Measurements from ENCODE around the gene PPP4R3A.

Gene PPP4R3A

DNA sequence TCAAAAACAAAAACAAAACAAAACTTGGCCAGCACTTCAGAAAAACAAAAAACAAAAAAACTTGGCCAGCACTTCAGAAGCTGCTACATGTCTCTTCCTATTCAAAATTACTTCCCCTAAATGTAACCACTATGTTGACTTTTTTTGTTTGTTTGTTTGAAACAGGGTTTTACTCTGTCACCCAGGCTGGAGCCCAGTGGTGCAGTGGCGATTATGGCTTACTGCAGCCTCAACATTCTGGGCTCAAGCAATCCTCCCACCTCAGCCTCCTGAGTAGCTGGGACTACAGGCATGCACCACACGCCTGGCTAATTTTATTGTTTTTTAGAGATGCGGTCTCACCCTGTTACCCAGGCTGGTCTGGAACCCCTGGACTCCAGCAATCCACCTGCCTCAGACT lies 38.0 kb upstream of the PPP4R3A start:
- Histone ChIP-seq H3K27ac (replicated peaks) (no peak overlapping the region), H3K27me3 (ENCODE audit: insufficient read depth, poor library complexity, severe bottlenecking) (no peaks in the 10 kb centered on the region), H3K4me3 (replicated peaks; ENCODE audit: insufficient read depth, low read length) (no peak overlapping the region)
- TF ChIP-seq, protein P1, sequence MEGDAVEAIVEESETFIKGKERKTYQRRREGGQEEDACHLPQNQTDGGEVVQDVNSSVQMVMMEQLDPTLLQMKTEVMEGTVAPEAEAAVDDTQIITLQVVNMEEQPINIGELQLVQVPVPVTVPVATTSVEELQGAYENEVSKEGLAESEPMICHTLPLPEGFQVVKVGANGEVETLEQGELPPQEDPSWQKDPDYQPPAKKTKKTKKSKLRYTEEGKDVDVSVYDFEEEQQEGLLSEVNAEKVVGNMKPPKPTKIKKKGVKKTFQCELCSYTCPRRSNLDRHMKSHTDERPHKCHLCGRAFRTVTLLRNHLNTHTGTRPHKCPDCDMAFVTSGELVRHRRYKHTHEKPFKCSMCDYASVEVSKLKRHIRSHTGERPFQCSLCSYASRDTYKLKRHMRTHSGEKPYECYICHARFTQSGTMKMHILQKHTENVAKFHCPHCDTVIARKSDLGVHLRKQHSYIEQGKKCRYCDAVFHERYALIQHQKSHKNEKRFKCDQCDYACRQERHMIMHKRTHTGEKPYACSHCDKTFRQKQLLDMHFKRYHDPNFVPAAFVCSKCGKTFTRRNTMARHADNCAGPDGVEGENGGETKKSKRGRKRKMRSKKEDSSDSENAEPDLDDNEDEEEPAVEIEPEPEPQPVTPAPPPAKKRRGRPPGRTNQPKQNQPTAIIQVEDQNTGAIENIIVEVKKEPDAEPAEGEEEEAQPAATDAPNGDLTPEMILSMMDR (IDR thresholded peaks at IDR 0.05; ENCODE audit: insufficient read depth, low read length), result no peak
- TF ChIP-seq, protein P2, sequence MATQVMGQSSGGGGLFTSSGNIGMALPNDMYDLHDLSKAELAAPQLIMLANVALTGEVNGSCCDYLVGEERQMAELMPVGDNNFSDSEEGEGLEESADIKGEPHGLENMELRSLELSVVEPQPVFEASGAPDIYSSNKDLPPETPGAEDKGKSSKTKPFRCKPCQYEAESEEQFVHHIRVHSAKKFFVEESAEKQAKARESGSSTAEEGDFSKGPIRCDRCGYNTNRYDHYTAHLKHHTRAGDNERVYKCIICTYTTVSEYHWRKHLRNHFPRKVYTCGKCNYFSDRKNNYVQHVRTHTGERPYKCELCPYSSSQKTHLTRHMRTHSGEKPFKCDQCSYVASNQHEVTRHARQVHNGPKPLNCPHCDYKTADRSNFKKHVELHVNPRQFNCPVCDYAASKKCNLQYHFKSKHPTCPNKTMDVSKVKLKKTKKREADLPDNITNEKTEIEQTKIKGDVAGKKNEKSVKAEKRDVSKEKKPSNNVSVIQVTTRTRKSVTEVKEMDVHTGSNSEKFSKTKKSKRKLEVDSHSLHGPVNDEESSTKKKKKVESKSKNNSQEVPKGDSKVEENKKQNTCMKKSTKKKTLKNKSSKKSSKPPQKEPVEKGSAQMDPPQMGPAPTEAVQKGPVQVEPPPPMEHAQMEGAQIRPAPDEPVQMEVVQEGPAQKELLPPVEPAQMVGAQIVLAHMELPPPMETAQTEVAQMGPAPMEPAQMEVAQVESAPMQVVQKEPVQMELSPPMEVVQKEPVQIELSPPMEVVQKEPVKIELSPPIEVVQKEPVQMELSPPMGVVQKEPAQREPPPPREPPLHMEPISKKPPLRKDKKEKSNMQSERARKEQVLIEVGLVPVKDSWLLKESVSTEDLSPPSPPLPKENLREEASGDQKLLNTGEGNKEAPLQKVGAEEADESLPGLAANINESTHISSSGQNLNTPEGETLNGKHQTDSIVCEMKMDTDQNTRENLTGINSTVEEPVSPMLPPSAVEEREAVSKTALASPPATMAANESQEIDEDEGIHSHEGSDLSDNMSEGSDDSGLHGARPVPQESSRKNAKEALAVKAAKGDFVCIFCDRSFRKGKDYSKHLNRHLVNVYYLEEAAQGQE (IDR thresholded peaks at IDR 0.05; ENCODE audit: insufficient replicate concordance, low read depth), result no peak
- TF ChIP-seq POLR2AphosphoS5 (IDR thresholded peaks at IDR 0.05; ENCODE audit: low read depth), result no peak
- no peak for TF ChIP-seq SPI1 (IDR thresholded peaks at IDR 0.05; ENCODE audit: borderline replicate concordance, low read depth)
- no peak for TF ChIP-seq GABPA (IDR thresholded peaks at IDR 0.05; ENCODE audit: low read depth)
- no peak for DNase-seq (ENCODE audit: low read depth in 1 of 2, low spot score in 1 of 2)

- TF ChIP-seq, protein P1 (IDR thresholded peaks at IDR 0.05; ENCODE audit: insufficient read depth, low read length), result no peak
- TF ChIP-seq SPI1 (IDR thresholded peaks at IDR 0.05; ENCODE audit: borderline replicate concordance, low read depth) (no peak), GABPA (IDR thresholded peaks at IDR 0.05; ENCODE audit: low read depth) (no peak), POLR2AphosphoS5 (IDR thresholded peaks at IDR 0.05; ENCODE audit: low read depth) (no peak)
- TF ChIP-seq, protein P2 (IDR thresholded peaks at IDR 0.05; ENCODE audit: insufficient replicate concordance, low read depth), result no peak
- no peak overlapping the region for H3K4me3 ChIP-seq (replicated peaks; ENCODE audit: insufficient read depth, low read length)
- no peak for DNase-seq (ENCODE audit: low read depth in 1 of 2, low spot score in 1 of 2)
- H3K27me3 ChIP-seq (ENCODE audit: insufficient read depth, poor library complexity, severe bottlenecking), result no peaks in the 10 kb centered on the region
- H3K27ac ChIP-seq (replicated peaks), result no peak overlapping the region
These were observed 36.0 kb upstream of the PPP4R3A start for GRCh38 chr14:91545946-91546716.

DNA sequence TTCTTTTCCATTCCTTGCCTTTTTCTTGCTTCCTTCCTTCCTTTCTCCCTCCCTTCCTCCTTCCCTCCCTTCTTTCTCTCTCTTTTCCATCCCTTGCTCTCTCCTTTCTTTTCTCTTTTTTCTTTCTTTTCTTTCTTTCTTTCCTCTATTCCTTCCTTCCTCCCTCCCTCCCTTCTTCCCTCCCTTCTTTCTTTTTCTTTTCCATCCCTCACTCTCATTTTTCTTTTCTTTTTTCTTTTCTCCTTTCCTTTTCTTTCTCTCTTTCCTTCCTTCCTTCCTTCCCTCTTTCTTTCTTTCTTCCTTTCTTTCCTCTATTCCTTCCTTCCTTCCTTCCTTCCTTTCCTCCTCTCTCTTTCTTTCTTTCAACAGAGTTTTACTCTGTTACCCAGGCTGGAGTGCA lies 35.1 kb upstream of the PPP4R3A start:
- Histone ChIP-seq H3K4me3 (replicated peaks; ENCODE audit: insufficient read depth, low read length) (no peak overlapping the region), H3K27me3 (ENCODE audit: insufficient read depth, poor library complexity, severe bottlenecking) (no peaks in the 10 kb centered on the region), H3K27ac (replicated peaks) (no peak overlapping the region)
- DNase-seq (ENCODE audit: low read depth in 1 of 2, low spot score in 1 of 2), result no peak
- TF ChIP-seq GABPA (IDR thresholded peaks at IDR 0.05; ENCODE audit: low read depth) (no peak), SPI1 (IDR thresholded peaks at IDR 0.05; ENCODE audit: borderline replicate concordance, low read depth) (no peak), POLR2AphosphoS5 (IDR thresholded peaks at IDR 0.05; ENCODE audit: low read depth) (no peak)
- TF ChIP-seq, protein P1 (IDR thresholded peaks at IDR 0.05; ENCODE audit: insufficient read depth, low read length), result no peak
- TF ChIP-seq, protein P2 (IDR thresholded peaks at IDR 0.05; ENCODE audit: insufficient replicate concordance, low read depth), result no peak

All from HL-60 (cell line).